Activated naive CD4-positive, alpha-beta T cell treated with anti-CD3 and anti-CD28 coated beads, Interleukin-2, amount 50 U/mL, for 72 hours (primary cell): ENCODE data around the gene B3GNT3. TPM values are rescaled to one million over a fixed set of nuclear protein-coding genes. Genes with fewer than 3 reads are reported as not detected.
A peak's percentile ranks its signal among the peaks of the same experiment; 100 is the strongest.

ENCODE experiments used
- ATAC-seq, 2 donors: fragments of 150-1000 bp; cut with Tn5 transposase; 2 replicates each; pipeline ENCODE4 v1.10.0; 2021; ENCODE audit warnings: mild to moderate bottlenecking in 2 of 2, moderate library complexity in 2 of 2
- DNase-seq, 2 donors: peaks; one replicate each; pipeline ENCODE4 v3.0.0; 2021 to 2022; ENCODE audit warnings: low spot score in 2 of 2
- H3K27ac Mint-ChIP-seq, 2 donors: one replicate each; pipeline ENCODE4 v1.8.0; 2022; ENCODE audit warnings: mild to moderate bottlenecking in 2 of 2, mixed read lengths in 2 of 2
- H3K36me3 Mint-ChIP-seq, 2 donors: one replicate each; pipeline ENCODE4 v1.8.0; 2022; ENCODE audit warnings: mixed read lengths in 2 of 2
- H3K9me3 Mint-ChIP-seq, 2 donors: one replicate each; pipeline ENCODE4 v1.8.0; 2022; ENCODE audit warnings: mixed read lengths in 2 of 2
- total RNA-seq, 2 donors: library from RNA; stranded (reverse); gene quantifications; one replicate each; pipeline ENCODE4 v1.2.3, GENCODE V29; 2022

The B3GNT3 gene, protein sequence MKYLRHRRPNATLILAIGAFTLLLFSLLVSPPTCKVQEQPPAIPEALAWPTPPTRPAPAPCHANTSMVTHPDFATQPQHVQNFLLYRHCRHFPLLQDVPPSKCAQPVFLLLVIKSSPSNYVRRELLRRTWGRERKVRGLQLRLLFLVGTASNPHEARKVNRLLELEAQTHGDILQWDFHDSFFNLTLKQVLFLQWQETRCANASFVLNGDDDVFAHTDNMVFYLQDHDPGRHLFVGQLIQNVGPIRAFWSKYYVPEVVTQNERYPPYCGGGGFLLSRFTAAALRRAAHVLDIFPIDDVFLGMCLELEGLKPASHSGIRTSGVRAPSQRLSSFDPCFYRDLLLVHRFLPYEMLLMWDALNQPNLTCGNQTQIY
- under 1 TPM; 0.30 to 0.41 TPM for total RNA-seq

DNA sequence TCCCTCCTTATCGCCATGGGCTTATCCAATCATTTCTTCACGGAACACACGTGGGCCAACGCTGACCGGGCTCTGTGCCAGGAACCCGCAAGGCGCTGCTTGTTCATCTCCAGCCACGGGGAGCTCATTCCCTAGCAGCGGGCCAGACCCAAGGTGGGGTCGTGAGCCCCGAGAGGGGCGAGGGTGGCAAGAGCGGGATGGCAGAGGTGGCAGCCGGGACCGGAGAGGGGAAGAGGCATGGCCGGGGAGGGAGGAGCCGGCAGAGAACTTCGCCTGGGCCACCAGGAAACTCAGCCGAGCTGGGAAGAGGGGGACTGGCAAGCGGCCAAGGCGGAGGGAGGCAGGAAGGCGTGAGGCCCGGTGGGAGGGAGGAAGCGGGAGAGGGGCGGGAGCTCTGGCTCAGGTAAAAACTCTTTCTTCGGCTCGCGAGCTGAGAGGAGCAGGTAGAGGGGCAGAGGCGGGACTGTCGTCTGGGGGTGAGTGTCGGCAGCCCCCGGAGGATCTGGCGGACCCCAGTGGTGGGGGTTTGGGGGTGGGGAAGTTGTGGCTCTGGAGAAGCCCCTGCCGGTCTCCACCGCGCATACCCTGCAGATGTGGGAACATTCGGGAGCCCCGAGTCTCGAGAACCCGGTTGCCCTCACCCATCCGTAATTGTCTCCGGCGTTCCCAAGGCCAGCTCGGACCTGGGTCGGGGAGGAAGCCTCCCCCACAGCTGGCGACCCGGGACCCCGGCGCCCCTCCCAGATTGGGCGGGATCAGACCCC lies at the start of gene B3GNT3:
B3GNT3 (plus strand) TSS at position 408 of the 764 bp plus-strand sequence. CDS start 12,670 bp downstream, outside the sequence.
- ATAC-seq, result no peak
- no peaks in the 10 kb centered on the region for H3K36me3 Mint-ChIP-seq
- no peaks in the 10 kb centered on the region for H3K9me3 Mint-ChIP-seq
- DNase-seq, result no peak
- H3K27ac Mint-ChIP-seq, result peak within 1 kb of the TSS in 1 of 2 donors; percentile 70

DNA sequence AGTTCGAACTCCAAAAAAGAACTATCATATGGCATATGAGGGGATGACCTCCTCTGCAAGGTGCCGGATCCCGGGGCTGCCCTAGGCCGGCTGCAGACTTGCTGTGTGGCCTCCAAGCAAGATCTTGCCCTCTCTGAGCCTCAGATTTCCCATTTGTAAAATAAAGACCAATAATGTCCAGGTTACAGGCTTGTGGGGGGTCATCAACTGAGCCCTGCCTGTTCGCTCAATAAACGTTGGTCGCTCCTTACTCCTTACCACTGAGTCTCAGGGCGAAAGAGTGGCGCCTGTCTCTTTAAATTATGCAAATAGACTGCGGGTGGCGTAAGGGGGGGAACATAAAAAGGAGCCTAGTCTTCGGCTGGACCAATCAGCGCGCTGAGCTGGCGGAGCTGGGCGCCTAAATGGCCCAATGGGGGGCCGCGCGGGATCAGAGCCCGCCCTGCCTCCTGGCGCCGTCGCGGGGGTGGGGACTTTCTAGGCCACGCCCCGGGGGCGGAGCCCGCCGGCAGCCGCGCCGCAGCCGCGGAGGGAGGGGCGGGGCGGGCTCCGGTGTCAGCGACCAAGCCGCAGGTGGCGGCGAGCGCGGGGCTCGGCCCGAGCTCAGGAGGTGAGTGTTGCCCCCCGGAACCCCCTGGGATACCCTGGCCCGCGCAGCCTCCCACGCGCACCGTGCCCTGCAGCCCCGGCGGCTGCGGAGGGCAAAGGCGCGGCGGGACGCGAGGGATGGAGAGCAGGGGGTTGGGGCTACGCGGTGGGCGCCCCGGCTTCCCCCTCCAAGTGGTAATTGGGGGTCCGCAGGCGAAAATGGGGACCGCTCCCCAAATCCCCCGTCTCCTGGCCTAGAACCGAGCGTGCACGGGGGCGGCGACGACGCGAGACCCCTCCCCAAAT lies 47.5 kb upstream of the B3GNT3 start:
- ATAC-seq (peak; percentile 85 to 93), DNase-seq (peak; percentile 96)
- H3K36me3 Mint-ChIP-seq, result peaks cover 10 to 15% of the 10 kb centered on the region in 2 donors
- no peak overlapping the region for H3K27ac Mint-ChIP-seq
- H3K9me3 Mint-ChIP-seq, result no peaks in the 10 kb centered on the region

- DNase-seq (no peak), ATAC-seq (no peak)
- peak overlapping the region in 1 of 2 donors; percentile 92 for H3K27ac Mint-ChIP-seq
- no peaks in the 10 kb centered on the region for H3K9me3 Mint-ChIP-seq
- peaks cover 11 to 15% of the 10 kb centered on the region in 2 donors for H3K36me3 Mint-ChIP-seq
These were observed 45.9 kb upstream of the B3GNT3 start for GRCh38 chr19:17748884-17749638.

DNA sequence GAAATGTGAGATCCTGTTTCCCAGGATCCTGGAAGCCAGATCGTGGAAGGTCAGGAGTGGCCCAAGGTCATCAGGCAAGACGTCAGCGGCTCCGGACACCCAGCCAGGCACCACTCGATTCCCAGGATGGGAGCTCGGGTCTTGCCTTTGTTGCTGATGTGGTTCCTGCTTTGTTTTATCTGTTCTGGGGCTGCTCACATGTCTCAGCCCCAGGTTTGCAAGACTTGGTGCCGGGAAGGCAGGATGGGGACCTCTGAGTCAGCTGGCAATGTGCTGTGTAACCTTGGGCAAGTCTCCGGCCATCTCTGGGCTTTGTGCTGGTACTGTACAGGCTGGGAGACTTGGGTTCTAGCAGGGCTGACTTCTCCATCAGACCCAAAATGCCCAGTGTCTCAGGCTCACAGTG lies 45.0 kb upstream of the B3GNT3 start:
- DNase-seq (peak in 1 of 2 donors; percentile 70), ATAC-seq (no peak)
- H3K27ac Mint-ChIP-seq, result peak overlapping the region; percentile 92 to 98
- H3K36me3 Mint-ChIP-seq, result peaks cover 15 to 20% of the 10 kb centered on the region in 2 donors
- no peaks in the 10 kb centered on the region for H3K9me3 Mint-ChIP-seq

DNA sequence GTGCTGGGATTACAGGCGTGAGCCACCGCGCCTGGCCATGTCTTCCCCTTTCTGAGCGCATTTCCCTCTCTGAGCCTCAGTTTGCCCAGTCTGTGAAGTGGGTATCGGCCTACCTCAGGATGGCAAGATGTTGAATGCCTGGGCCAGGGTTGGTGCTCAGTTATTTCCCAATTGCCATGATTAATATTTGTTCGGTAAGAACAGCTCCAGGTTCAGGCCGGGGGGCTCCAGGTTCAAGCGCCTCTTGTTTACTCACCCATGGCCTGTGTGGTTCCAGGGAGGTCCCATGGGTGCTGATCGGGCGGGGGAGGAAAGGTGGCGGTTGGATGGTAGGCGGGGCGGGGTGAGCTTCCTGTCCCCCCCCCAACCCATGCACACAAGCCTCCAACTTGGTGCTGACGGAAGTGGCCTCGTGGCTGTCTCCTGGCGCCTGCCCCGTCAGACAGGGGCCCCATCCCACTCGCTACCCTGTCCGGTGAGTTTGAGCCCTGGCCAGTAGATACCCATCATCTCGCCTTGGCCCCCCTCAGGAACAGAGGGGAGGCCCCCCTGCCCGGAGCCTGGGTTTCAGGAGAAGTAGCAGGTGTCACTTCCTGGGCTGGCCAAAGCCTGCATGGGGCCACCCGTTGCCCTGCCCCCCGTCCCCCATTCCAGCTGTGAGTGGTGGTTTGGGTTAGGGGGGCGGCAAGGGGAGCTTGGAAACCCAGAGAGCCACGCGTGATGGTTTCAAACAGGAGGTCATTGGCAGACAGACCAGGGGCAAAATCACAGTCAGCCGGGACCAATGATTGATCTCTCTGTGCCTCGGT lies 43.6 kb upstream of the B3GNT3 start, which contains the start of gene FCHO1:
FCHO1 (plus strand) TSS at position 375 of the 809 bp plus-strand sequence. CDS start 3,688 bp downstream, outside the sequence.
- Mint-ChIP-seq H3K9me3 (no peaks in the 10 kb centered on the region), H3K36me3 (peaks cover 15 to 28% of the 10 kb centered on the region in 2 donors), H3K27ac (peak within 1 kb of the TSS; percentile 92 to 98)
- peak; percentile 76 to 88 for DNase-seq
- peak; percentile 70 to 72 for ATAC-seq

GRCh38 chr19:17751912-17752273 lies 43.0 kb upstream of the B3GNT3 start:
- ATAC-seq (peak in 1 of 2 donors; percentile 10), DNase-seq (no peak)
- Mint-ChIP-seq H3K36me3 (peaks cover 15 to 28% of the 10 kb centered on the region in 2 donors), H3K9me3 (no peaks in the 10 kb centered on the region), H3K27ac (peak overlapping the region; percentile 92 to 98)

DNA sequence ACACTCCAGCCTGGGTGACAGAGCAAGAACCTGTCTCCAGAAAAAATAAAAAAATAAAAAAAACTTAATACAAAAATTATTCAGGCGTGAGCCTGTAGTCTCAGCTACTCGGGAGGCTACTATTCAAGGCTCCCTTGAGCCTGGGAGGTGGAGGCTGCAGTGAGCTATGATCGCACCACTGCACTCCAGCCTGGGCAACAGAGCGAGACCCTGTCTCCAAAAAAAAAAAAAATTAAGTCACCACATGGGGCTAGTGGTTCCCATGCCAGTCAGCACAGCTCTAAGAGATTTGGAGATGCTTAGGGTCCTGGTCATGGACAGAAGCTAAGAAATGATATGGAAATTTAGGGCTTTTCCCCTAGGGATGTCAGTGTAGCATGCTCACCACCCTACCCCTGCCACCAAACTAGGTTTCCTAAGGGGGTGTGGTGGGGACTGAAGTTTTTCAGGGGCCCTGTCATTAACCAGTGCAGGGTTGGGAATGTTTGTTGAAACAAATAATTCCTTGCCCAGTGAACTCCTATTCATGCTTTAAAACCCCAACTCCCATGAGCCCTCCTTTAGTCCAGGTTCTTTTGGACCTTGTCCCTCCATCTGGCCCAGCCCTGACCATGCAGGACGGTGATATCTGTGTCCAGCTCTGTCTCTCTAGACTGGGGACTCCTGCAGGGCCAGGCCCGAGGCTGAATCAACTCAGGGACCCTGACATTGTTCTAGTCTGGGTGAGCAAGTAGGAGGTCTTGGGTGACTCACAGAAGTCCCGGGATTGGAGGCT lies 41.9 kb upstream of the B3GNT3 start:
- DNase-seq (no peak), ATAC-seq (no peak)
- Mint-ChIP-seq H3K27ac (no peak overlapping the region), H3K9me3 (no peaks in the 10 kb centered on the region), H3K36me3 (peaks cover 20 to 37% of the 10 kb centered on the region in 2 donors)

GRCh38 chr19:17753976-17754375 lies 41.0 kb upstream of the B3GNT3 start:
- ATAC-seq (no peak), DNase-seq (no peak)
- Mint-ChIP-seq H3K27ac (no peak overlapping the region), H3K9me3 (no peaks in the 10 kb centered on the region), H3K36me3 (peaks cover 20 to 43% of the 10 kb centered on the region in 2 donors)

GRCh38 chr19:17754634-17755442 lies 40.1 kb upstream of the B3GNT3 start:
- Mint-ChIP-seq H3K36me3 (peaks cover 15 to 43% of the 10 kb centered on the region in 2 donors), H3K9me3 (no peaks in the 10 kb centered on the region)
- ATAC-seq, result no peak

DNA sequence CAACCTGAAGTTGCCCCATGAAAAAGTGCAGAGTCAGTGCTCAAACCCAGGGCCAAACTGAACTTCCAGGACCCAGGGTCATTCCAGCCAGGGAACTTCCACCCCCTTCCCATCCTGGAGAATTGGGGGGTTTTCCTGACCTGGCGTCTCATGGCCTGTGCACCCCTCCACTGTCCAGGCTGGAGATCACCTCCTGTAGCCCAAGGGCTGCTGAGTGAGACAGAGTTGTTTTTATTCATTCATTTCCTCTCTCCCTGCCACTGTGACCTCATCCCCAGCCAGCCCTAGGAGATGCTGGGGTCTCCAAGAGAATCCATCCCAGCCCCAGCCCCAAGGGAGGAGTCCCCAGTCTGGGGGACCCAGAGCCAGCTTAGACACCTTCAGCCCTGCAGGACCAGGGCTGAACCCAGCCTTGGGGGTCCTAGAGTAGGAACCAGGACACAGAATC lies 39.5 kb upstream of the B3GNT3 start:
- Mint-ChIP-seq H3K36me3 (peaks cover 14 to 43% of the 10 kb centered on the region in 2 donors), H3K9me3 (no peaks in the 10 kb centered on the region), H3K27ac (peak overlapping the region in 1 of 2 donors; percentile 32)
- DNase-seq, result no peak
- no peak for ATAC-seq

More at GRCh38 chr19:17754634-17755442, 40.1 kb upstream of the B3GNT3 start:
- peak overlapping the region; percentile 62 to 81 for H3K27ac Mint-ChIP-seq
- no peak for DNase-seq

- H3K36me3 Mint-ChIP-seq, result peaks cover 10 to 46% of the 10 kb centered on the region in 2 donors
- no peaks in the 10 kb centered on the region for H3K9me3 Mint-ChIP-seq
- ATAC-seq, result no peak
- no peak for DNase-seq
- H3K27ac Mint-ChIP-seq, result peak overlapping the region in 1 of 2 donors; percentile 51
These were observed 38.8 kb upstream of the B3GNT3 start for GRCh38 chr19:17755977-17756670.

GRCh38 chr19:17757125-17757524 lies 37.8 kb upstream of the B3GNT3 start:
- Mint-ChIP-seq H3K9me3 (no peaks in the 10 kb centered on the region), H3K27ac (no peak overlapping the region), H3K36me3 (peaks cover 4 to 41% of the 10 kb centered on the region in 2 donors)
- DNase-seq, result no peak
- ATAC-seq, result no peak

GRCh38 chr19:17758515-17758914 lies 36.4 kb upstream of the B3GNT3 start:
- H3K9me3 Mint-ChIP-seq, result no peaks in the 10 kb centered on the region
- DNase-seq (no peak), ATAC-seq (no peak)
- H3K36me3 Mint-ChIP-seq, result peaks cover 4 to 41% of the 10 kb centered on the region in 2 donors
- no peak overlapping the region for H3K27ac Mint-ChIP-seq
